Vagina (tissue), 2 donors: Measurements from ENCODE around the gene NEK9.

Source experiments
- POLR2A ChIP-seq, 2 donors: fragments of 450-650 bp; IDR thresholded peaks; one replicate each; pipeline ENCODE4 v1.6.1; 2017; ENCODE audit warnings: antibody characterized with exemption in 2 of 2, mild to moderate bottlenecking in 2 of 2, moderate library complexity in 2 of 2
- POLR2AphosphoS5 ChIP-seq, 2 donors: sonication (generic); formaldehyde crosslinking; IDR thresholded peaks; one replicate each; pipeline ENCODE4 v1.9.0; 2017; ENCODE audit warnings: antibody characterized with exemption in 2 of 2, mild to moderate bottlenecking in 2 of 2, low read depth in 1 of 2; ENCODE audit not compliant: insufficient read depth in 1 of 2
- TF ChIP-seq, protein P1 (sequence below), 3 experiments: fragments of 450-650 bp in 2 of 3; fragments of 200-600 bp in 1 of 3; sonication (generic) in 1 of 3; IDR thresholded peaks; one replicate each; pipeline ENCODE4 v1.5.1; 2017 to 2019; ENCODE audit warnings: antibody characterized with exemption in 3 of 3, mild to moderate bottlenecking in 2 of 3, moderate library complexity in 2 of 3

DNA sequence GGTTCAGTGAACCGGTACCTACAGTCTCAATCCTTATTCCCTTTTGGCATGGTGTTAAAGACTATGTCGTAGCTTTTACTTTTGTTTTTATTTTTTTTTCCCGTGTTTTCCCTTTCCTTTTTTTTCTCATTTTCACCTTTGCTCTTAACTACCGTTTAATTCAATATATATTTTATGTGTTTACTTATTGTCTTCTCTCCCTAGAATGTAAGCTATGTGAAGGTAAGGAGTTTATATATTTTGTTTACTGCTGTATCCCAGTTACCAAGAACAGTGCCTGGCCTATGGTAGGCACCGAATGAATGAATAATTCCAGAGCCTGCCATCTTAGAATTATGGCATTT, 75.3 kb downstream of the NEK9 start:
- TF ChIP-seq, protein P1, sequence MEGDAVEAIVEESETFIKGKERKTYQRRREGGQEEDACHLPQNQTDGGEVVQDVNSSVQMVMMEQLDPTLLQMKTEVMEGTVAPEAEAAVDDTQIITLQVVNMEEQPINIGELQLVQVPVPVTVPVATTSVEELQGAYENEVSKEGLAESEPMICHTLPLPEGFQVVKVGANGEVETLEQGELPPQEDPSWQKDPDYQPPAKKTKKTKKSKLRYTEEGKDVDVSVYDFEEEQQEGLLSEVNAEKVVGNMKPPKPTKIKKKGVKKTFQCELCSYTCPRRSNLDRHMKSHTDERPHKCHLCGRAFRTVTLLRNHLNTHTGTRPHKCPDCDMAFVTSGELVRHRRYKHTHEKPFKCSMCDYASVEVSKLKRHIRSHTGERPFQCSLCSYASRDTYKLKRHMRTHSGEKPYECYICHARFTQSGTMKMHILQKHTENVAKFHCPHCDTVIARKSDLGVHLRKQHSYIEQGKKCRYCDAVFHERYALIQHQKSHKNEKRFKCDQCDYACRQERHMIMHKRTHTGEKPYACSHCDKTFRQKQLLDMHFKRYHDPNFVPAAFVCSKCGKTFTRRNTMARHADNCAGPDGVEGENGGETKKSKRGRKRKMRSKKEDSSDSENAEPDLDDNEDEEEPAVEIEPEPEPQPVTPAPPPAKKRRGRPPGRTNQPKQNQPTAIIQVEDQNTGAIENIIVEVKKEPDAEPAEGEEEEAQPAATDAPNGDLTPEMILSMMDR (IDR thresholded peaks at IDR 0.05) = no peak
- TF ChIP-seq POLR2A (IDR thresholded peaks at IDR 0.05) (no peak), POLR2AphosphoS5 (IDR thresholded peaks at IDR 0.05; ENCODE audit: insufficient read depth in 1 of 2, low read depth in 1 of 2) (no peak)
